ENCODE results near the gene ATP6V0A1.
"Not testable (repeated sequence)": the region's sequence is repeated elsewhere in the genome, so short reads cannot be mapped to it uniquely, and the experiment has no call there.

ATP6V0A1 gene

GRCh38 chr17:42438600-42439567, 19.8 kb upstream of the ATP6V0A1 start:
- no peak for DNase-seq

- no peak for DNase-seq
Measured at GRCh38 chr17:42441371-42442195, 17.1 kb upstream of the ATP6V0A1 start.

DNA sequence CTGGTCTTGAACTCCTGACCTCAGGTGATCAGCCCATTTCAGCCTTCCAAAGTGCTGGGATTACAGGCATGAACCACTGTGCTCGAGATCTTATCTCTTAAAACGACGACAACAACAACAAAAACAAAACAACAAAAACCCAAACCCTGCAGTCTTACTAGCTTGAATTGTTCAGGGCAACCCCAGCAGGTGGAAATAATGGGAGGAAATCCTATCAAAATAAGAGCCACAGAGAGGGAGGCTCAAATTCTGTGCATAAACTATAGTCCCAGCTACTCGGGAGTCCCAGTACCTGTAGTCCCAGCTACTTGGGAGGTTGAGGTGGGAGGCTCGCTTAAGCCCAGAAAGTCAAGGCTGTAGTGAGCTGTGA, 16.5 kb upstream of the ATP6V0A1 start:
- DNase-seq = no peak

DNA sequence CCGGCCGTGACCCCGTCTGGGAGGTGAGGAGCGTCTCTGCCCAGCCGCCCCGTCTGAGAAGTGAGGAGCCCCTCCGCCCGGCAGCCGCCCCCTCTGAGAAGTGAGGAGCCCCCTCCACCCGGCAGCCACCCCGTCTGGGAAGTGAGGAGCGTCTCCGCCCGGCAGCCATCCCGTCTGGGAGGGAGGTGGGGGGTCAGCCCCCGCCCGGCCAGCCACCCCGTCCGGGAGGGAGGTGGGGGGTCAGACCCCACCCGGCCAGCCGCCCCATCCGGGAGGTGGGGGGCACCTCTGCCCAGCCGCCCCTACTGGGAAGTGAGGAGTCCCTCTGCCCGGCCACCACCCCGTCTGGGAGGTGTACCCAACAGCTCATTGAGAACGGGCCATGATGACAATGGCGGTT, 9.5 kb upstream of the ATP6V0A1 start:
- DNase-seq = not testable (repeated sequence)

DNA sequence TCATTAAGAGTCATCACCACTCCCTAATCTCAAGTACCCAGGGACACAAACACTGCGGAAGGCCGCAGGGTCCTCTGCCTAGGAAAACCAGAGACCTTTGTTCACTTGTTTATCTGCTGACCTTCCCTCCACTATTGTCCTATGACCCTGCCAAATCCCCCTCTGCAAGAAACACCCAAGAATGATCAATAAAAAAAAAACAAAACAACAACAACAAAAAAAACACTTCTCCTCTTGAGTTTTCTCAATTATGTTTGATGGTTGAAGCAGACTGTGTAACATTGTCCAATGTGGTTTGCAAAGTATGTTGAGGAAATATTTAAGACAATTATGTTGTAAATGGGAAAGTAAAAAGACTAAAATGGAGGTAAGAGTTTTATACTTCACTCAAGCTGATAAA, 8.8 kb upstream of the ATP6V0A1 start:
- not testable (repeated sequence) for DNase-seq

DNA sequence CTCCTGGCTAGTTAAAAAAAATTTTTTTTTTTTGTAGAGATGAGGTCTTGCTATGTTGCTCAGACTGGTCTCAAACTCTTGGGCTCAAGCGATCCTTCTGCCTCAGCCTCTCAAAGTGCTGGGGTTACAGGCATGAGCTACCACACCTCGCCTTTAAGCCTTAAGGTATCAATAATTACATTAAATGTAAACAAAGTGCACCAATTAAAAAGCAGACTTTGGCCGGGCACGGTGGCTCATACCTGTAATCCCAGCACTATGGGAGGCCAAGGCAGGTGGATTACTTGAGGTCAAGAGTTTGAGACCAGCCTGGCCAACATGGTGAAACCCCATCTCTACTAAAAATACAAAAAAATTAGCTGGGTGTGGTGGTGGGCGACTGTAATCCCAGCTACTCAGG, 7.4 kb upstream of the ATP6V0A1 start:
- not testable (repeated sequence) for DNase-seq

DNA sequence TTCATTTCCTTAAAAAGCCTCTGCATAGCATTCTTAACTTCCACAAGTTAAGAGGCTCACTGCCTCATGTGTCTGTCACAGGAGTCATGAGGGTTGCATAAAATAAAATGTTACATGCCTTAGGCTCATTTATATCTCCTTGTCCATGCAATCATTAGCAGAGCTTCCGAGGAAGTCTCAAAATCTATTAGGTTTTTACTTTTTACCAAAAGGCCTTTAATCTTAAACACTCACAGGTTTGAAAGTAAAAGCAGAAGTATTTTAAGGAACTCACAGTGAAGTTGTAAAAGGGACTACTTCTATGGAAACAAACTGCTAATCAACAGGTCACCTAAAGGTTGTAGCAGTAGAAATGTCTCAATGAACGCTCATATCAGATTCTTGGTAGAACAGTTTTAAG, 5.2 kb upstream of the ATP6V0A1 start:
- no peak for DNase-seq

GRCh38 chr17:42454987-42455386, 3.7 kb upstream of the ATP6V0A1 start:
- not testable (repeated sequence) for DNase-seq

DNA sequence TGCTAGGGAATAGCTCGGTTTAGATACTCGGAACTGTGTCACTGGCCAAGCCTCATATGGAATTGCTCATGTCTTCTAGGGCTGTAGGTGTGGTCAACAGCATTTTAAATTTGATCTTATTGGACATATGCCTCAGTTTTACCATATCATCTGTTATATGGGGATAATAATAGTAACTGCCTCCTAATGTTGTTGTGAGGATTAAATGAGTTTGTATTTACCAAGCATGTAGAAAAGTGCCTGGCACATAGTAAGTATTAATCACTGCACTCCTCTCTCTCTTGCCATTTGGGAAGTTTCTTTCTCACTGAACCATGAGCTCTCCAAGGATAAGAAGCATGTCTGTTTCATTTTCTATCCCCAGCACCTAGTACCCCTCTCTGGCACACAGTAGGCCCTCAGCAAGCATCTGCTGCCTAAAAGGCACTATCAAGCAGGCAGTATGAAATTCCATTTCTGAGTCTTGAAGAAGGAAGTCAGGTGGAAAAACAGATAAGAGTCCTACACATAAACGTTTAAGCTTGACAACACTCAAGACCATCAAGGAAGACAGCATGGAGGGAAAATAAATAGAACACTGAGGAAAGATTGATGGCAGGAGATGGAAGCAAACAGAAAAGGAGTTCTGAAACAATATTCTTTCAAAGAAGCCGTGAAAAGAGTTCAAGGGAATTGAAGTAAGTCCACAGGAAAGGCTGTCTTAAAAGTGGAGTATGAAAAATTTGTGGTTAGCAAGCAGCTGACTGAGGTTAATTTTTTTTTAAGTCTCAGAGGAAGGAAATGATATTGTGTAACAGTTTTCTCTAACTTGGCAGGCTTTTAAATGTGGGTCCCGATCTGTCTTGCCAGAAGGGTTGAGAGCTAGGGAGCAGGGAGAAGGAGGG, 2.2 kb upstream of the ATP6V0A1 start:
- DNase-seq = no peak

GRCh38 chr17:42457107-42457792, 1.4 kb upstream of the ATP6V0A1 start:
- no peak for DNase-seq

DNA sequence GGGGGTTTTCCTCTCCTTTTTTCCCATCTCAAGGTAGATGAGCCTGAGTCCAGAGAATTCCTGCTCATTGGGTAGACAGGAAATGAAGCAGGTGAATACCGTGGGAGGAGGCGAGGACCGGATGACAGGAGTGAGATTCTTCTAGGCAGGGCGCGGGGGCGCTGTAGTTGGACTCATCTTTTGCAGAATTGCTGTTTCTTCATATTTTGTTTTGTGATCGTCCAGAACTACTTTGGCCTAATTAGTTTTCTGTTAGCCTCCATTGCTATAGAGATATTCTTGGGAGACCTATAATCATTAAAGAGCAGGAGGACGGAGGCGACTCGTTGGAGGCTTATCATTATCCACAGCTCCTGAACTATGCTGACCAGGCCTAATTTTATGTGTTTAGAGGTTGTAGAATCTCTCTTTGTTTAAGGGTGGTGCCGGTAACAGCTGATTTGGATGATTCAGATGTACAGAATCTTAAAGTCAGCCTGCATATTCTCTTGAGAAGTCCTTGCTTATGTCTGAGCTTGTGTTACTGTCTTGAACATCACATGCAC, 650 bp downstream of the ATP6V0A1 start:
- DNase-seq = peak; percentile 50

GRCh38 chr17:42459801-42460281, 1.2 kb downstream of the ATP6V0A1 start:
- no peak for DNase-seq

GRCh38 chr17:42460371-42460770, 1.7 kb downstream of the ATP6V0A1 start:
- no peak for DNase-seq

DNA sequence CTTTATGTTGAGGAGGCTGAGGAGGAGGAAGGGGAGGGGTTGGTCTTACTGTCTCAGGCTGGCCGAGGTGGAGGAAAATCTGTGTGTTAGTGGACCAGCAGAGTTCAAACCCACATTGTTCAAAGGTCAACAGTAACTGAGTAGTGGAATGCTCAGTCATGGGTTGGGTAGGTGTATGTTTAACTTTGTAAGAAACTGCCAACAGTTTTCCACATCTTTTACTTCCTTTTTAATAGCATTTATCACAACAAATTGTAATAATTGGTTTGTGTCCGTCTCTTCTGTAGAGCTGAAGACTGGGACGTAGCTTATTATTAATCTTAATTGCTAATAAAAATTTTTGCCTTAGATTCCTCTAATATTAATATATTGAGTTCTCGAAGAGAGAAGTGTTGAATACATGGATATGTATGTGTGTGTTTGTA, 5.3 kb downstream of the ATP6V0A1 start:
- DNase-seq = no peak

DNA sequence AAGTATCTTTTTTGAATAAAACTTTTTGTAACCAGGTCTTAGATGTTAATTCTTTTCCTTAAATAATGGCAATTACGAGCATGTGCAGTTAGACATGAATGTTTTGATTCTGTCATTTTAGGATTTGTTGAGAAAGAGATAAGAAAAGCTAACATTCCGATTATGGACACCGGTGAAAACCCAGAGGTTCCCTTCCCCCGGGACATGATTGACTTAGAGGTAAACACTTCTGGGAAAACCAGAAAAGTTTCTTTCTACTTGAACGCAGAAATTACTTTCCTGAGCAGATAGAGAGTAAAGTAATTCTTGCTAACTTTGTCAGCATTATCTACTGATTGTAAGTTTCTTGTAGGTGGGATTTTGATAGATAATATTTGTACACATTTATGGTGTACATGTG, 9.2 kb downstream of the ATP6V0A1 start:
- no peak for DNase-seq

- DNase-seq = no peak
Measured at GRCh38 chr17:42472709-42473521, 14.2 kb downstream of the ATP6V0A1 start.

- DNase-seq = no peak
Measured at GRCh38 chr17:42474276-42474675, 15.6 kb downstream of the ATP6V0A1 start.

DNA sequence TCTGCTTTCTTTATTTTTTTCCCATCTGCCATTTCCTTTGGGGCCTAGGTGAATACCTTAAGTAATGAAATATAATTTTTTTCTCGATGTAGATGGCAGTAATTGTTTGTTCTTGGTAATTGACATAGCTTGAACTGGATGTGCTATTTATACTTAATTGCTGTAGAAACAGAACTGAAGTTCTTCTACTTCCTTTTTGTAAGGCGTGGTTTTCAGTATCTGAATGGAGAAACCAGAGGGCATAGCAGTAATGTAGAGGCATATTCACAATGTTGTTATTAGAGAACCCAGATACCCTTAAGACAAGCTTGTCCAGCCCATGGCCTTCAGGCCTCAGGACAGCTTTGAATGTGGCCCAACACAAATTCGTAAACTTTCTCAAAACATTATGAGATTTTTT, 16.4 kb downstream of the ATP6V0A1 start:
- no peak for DNase-seq

GRCh38 chr17:42475835-42476234, 17.2 kb downstream of the ATP6V0A1 start:
- no peak for DNase-seq

DNA sequence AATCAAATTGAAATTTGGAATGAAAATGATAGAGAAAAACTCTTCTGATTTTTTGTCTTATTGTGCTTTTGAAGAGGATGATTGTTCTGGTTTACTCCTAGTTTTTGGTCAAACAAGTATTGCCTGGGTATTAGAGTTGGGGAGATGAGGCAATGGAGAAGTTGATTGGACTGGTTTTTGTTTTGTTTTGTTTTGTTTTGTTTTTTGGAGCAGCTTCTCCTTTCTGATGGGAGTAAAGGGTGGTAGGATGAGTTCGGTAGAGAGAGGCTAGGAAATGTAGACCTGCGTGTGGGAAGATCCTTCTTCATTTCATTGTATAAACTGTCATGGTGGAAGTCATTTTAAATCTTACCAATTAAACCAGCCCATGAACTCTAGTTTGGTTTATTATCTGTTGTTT, 17.7 kb downstream of the ATP6V0A1 start:
- DNase-seq = no peak

DNA sequence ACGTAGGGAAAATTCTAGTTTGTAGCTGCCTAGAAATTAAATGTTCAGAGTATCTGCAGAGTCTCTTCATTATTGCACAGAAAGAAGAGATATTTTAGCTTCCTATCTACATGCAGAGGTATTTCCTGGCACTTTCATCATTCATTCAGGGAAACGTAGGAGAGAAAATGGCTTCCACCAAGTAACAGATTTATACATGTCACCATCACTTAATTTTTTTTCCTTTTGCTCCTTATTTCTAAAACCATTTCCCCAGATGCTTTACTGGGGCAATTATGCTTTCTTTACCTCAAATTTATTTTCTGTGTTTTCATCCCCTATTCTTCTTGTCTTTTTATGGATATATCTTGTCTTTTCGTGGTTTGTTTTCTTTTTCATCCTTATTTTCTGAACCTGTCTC, 18.5 kb downstream of the ATP6V0A1 start:
- DNase-seq = no peak

All from activated CD4-positive, CD25-positive, alpha-beta regulatory T cell treated with anti-CD3 and anti-CD28 coated beads, Interleukin-2, amount 50 U/mL, for 72 hours (primary cell).